PC-9 (cell line): ENCODE data around the gene REEP3. TPM values are rescaled to one million over a fixed set of nuclear protein-coding genes. Genes with fewer than 3 reads are reported as not detected.

Experiments
- BruUV-seq: library from RNA; stranded (reverse); fragments of 400-500 nt; replicated peaks from 2 replicates; lab custom pipeline; 2021; lab: Mats Ljungman, UMichigan
- CTCF ChIA-PET: fragments of 300-600 bp; sonication (Branson Sonifier 250); formaldehyde crosslinking; loops from one replicate; lab custom pipeline; 2022; ENCODE audit warnings: antibody characterized with exemption; lab: Charles Lee
- POLR2A ChIA-PET: fragments of 300-600 bp; sonication (Branson Sonifier 250); formaldehyde crosslinking; loops from one replicate; lab custom pipeline; 2022; ENCODE audit warnings: antibody characterized with exemption; ENCODE audit not compliant: unreplicated experiment; lab: Charles Lee
- DNase-seq, 2 experiments: peaks; one replicate each; pipeline versions ENCODE4 v3.0.0 to v3.0.0-alpha.2; 2015 to 2022; ENCODE audit warnings: mixed read lengths in 1 of 2
- H2AFZ ChIP-seq: fragments of 200-600 bp; sonication (generic); 2 replicates; pipeline ENCODE4 v1.8.1; 2017; ENCODE audit warnings: antibody characterized with exemption
- H3F3A ChIP-seq: fragments of 200-600 bp; sonication (generic); 2 replicates; pipeline ENCODE4 v1.8.1; 2017; ENCODE audit warnings: antibody characterized with exemption, mild to moderate bottlenecking, low read depth; ENCODE audit not compliant: insufficient read depth
- H3K27ac ChIP-seq: fragments of 200-600 bp; sonication (generic); 2 replicates; pipeline ENCODE4 v1.6.1; 2016; ENCODE audit warnings: mixed run types
- H3K27me3 ChIP-seq: fragments of 200-600 bp; sonication (generic); 2 replicates; pipeline ENCODE4 v1.6.1; 2016; ENCODE audit warnings: low read depth, mixed run types; ENCODE audit not compliant: insufficient read depth
- H3K36me3 ChIP-seq: fragments of 200-600 bp; sonication (generic); 2 replicates; pipeline ENCODE4 v1.6.1; 2016; ENCODE audit warnings: low read depth, mixed run types
- H3K4me1 ChIP-seq: fragments of 200-600 bp; sonication (generic); replicated peaks from 2 replicates; pipeline ENCODE4 v1.6.1; 2016; ENCODE audit warnings: mixed run types; ENCODE audit not compliant: insufficient read depth
- H3K4me2 ChIP-seq: fragments of 200-600 bp; sonication (generic); 2 replicates; pipeline ENCODE4 v1.6.1; 2017; ENCODE audit warnings: mixed run types
- H3K4me3 ChIP-seq: fragments of 200-600 bp; sonication (generic); 2 replicates; pipeline ENCODE4 v1.6.1; 2016; ENCODE audit warnings: mixed run types
- H3K79me2 ChIP-seq: fragments of 200-600 bp; sonication (generic); 2 replicates; pipeline ENCODE4 v1.6.1; 2017; ENCODE audit warnings: low read depth, mixed run types
- H3K9me2 ChIP-seq: fragments of 200-600 bp; sonication (generic); 2 replicates; pipeline ENCODE4 v1.8.1; 2017; ENCODE audit warnings: mild to moderate bottlenecking; ENCODE audit not compliant: insufficient read depth
- H3K9me3 ChIP-seq: fragments of 200-600 bp; sonication (generic); 2 replicates; pipeline ENCODE4 v1.8.1; 2016; ENCODE audit warnings: low read depth; ENCODE audit not compliant: insufficient read depth
- H4K20me1 ChIP-seq: fragments of 200-600 bp; sonication (generic); 2 replicates; pipeline ENCODE4 v1.8.1; 2017; ENCODE audit not compliant: insufficient read depth
- EZH2 ChIP-seq: fragments of 200-600 bp; sonication (generic); IDR thresholded peaks from 2 replicates; pipeline ENCODE4 v1.8.0; 2017; ENCODE audit warnings: antibody characterized with exemption, low read depth
- intact Hi-C: fragments of 100-400 bp; cut with micrococcal nuclease; formaldehyde crosslinking; loops from one replicate; pipeline ENCODE4 v1.10.0; 2022; ENCODE audit not compliant: unreplicated experiment
- total RNA-seq: library from RNA; stranded (reverse); gene quantifications from 2 replicates; pipeline ENCODE4 v1.2.3, GENCODE V29; 2021
- TF ChIP-seq, protein P1 (sequence below): fragments of 200-600 bp; sonication (generic); conservative IDR thresholded peaks from 2 replicates; pipeline ENCODE4 v1.6.1; 2017; ENCODE audit warnings: mixed run types, antibody characterized with exemption, mild to moderate bottlenecking, moderate library complexity

Gene REEP3
- total RNA-seq, 1 experiment from 2014 or later = 56.4 TPM

DNA sequence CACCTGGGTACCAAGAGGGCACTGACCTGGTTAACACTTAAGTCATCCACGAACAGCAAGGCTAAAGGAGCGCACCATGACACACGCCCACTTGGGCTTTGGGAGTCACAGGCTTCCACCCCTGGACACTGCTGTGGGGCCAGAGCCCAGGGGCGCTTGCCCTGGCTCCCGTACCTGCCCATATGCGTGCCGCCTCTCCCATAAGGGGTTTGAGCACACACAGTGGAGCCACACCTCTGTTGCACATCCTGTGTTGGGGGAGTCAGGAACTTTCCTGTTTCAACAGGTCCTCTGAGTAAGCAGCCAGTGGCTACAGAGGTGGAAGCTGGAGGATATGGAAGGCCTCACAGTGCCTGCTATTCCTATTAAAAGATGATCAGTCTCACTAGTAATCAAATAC is 152.0 kb downstream of the REEP3 start:
- POLR2A ChIA-PET = no interaction called here
- H3K4me2 ChIP-seq = no peak overlapping the region
- intact Hi-C loops = no loop called here
- H3K36me3 ChIP-seq = no peaks in the 10 kb centered on the region
- no peaks in the 10 kb centered on the region for H3K27me3 ChIP-seq
- H3K27ac ChIP-seq = no peak overlapping the region
- H3K4me3 ChIP-seq = no peak overlapping the region
- no TSS peak for BruUV-seq
- no peaks in the 10 kb centered on the region for H4K20me1 ChIP-seq
- H3K4me1 ChIP-seq = no peaks in the 10 kb centered on the region
- H2AFZ ChIP-seq = no peak overlapping the region
- TF ChIP-seq EZH2 = no peak
- TF ChIP-seq, protein P1, sequence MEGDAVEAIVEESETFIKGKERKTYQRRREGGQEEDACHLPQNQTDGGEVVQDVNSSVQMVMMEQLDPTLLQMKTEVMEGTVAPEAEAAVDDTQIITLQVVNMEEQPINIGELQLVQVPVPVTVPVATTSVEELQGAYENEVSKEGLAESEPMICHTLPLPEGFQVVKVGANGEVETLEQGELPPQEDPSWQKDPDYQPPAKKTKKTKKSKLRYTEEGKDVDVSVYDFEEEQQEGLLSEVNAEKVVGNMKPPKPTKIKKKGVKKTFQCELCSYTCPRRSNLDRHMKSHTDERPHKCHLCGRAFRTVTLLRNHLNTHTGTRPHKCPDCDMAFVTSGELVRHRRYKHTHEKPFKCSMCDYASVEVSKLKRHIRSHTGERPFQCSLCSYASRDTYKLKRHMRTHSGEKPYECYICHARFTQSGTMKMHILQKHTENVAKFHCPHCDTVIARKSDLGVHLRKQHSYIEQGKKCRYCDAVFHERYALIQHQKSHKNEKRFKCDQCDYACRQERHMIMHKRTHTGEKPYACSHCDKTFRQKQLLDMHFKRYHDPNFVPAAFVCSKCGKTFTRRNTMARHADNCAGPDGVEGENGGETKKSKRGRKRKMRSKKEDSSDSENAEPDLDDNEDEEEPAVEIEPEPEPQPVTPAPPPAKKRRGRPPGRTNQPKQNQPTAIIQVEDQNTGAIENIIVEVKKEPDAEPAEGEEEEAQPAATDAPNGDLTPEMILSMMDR = no peak
- no peaks in the 10 kb centered on the region for H3K9me3 ChIP-seq
- CTCF ChIA-PET = no interaction called here
- no peaks in the 10 kb centered on the region for H3K9me2 ChIP-seq
- H3K79me2 ChIP-seq = no peaks in the 10 kb centered on the region
- DNase-seq = no peak
- no peaks in the 10 kb centered on the region for H3F3A ChIP-seq

DNA sequence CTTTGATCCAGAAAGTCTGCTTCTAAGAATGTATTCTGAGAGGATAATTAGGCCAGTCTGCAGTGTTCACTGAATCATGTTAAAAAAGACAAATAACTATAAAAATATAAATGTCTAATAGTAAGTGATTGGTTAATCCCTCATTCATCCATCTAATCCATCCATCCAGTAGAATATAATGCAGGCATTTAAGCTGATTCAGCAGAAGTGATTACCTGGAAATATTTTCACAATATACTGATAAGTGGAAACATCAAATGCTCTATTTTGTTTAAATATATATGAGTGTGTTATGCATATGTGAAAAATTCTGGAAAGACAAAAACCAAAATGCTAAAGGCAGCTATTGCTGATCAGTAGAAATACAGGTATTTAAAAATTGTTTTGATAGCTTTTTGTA is 152.6 kb downstream of the REEP3 start:
- Histone ChIP-seq H3K36me3 (no peaks in the 10 kb centered on the region), H3K27me3 (no peaks in the 10 kb centered on the region), H3K9me2 (no peaks in the 10 kb centered on the region), H3K4me2 (no peak overlapping the region), H2AFZ (no peak overlapping the region), H4K20me1 (no peaks in the 10 kb centered on the region), H3K4me3 (no peak overlapping the region), H3K4me1 (no peaks in the 10 kb centered on the region), H3K27ac (no peak overlapping the region), H3K79me2 (no peaks in the 10 kb centered on the region), H3K9me3 (no peaks in the 10 kb centered on the region), H3F3A (no peaks in the 10 kb centered on the region)
- ChIA-PET POLR2A (no interaction called here), CTCF (no interaction called here)
- TF ChIP-seq, protein P1 = no peak
- no peak for TF ChIP-seq EZH2
- no TSS peak for BruUV-seq
- no peak for DNase-seq
- intact Hi-C loops = no loop called here

Other genes with a start within 250 kb of the REEP3 start
- 68.6 and 78.7 TPM in 2 replicates for gene JMJD1C, start 55.4 kb upstream of the REEP3 start, total RNA-seq